A673 (cell line): ENCODE data around the gene UBR4.

Experiments
- CTCF ChIP-seq: fragments of 300-800, 200-600 bp; sonication (generic); conservative IDR thresholded peaks from 2 replicates; pipeline ENCODE4 v1.5.1; 2017; ENCODE audit warnings: low read depth, mild to moderate bottlenecking, antibody characterized with exemption, low read length, moderate library complexity, mixed read lengths
- EZH2 ChIP-seq: fragments of 200-600 bp; sonication (generic); IDR thresholded peaks from 2 replicates; pipeline ENCODE4 v1.6.1; 2017; ENCODE audit warnings: borderline replicate concordance, low read depth, mild to moderate bottlenecking, mixed read lengths, antibody characterized with exemption, low read length; ENCODE audit not compliant: poor library complexity, severe bottlenecking

- TF ChIP-seq CTCF = no peak
- no peak for TF ChIP-seq EZH2
Measured at GRCh38 chr1:19222573-19222972, 12.5 kb upstream of the UBR4 start.
